Stimulated activated CD4-positive, alpha-beta T cell treated with anti-CD3 and anti-CD28 coated beads, Interleukin-1b, Interleukin-23, amount 100 ng/mL, for 4 hours (primary cell): ENCODE data around the gene HMX2.

Source experiments
- DNase-seq, 2 donors: peaks; one replicate each; pipeline ENCODE4 v3.0.0-alpha.2; 2020; ENCODE audit warnings: low read depth in 2 of 2

HMX2 gene

GRCh38 chr10:123191886-123192285, 44.0 kb downstream of the HMX2 start:
- DNase-seq: no peak

GRCh38 chr10:123194056-123194455, 46.1 kb downstream of the HMX2 start:
- DNase-seq: no peak
